HEK293T (cell line): ENCODE measurements around the gene TANK.

Source experiments
- ELF4 ChIP-seq: fragments of 450-650 bp; IDR thresholded peaks from 2 replicates; pipeline ENCODE4 v1.6.1; 2017; ENCODE audit warnings: antibody characterized with exemption
- FOXM1 ChIP-seq: fragments of 450-650 bp; IDR thresholded peaks from 2 replicates; pipeline ENCODE4 v1.6.1; 2017; ENCODE audit warnings: mild to moderate bottlenecking, borderline replicate concordance

GRCh38 chr2:161273038-161273760 lies 113.0 kb downstream of the TANK start:
- TF ChIP-seq ELF4 (no peak), FOXM1 (no peak)
